Smooth muscle cell of the brain vasculature (primary cell): ENCODE measurements around the gene PROX1.

ENCODE experiments used
- DNase-seq: peaks from one replicate; pipeline ENCODE4 v3.0.0-alpha.2; 2012; ENCODE audit warnings: low read depth, low spot score

Gene PROX1

DNA sequence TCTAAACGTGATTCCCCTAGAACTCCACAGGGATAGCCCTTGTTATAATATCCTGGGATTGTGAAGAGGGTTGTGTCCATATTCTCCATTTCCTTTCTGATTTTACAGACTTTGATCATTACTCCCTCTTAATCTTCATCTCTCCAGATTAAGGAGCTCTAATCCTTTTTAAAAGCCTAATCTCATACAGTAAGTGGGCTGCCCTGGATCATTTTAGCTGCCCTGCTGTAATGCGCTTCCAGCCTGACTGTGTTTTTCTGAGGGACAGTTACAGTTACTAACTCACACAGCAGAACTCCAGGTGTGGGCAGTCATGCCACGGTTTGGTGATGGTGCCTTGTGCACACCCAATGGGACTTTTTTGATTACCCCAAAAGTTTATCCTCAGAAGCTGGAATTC, 33.5 kb downstream of the PROX1 start:
- DNase-seq: no peak

DNA sequence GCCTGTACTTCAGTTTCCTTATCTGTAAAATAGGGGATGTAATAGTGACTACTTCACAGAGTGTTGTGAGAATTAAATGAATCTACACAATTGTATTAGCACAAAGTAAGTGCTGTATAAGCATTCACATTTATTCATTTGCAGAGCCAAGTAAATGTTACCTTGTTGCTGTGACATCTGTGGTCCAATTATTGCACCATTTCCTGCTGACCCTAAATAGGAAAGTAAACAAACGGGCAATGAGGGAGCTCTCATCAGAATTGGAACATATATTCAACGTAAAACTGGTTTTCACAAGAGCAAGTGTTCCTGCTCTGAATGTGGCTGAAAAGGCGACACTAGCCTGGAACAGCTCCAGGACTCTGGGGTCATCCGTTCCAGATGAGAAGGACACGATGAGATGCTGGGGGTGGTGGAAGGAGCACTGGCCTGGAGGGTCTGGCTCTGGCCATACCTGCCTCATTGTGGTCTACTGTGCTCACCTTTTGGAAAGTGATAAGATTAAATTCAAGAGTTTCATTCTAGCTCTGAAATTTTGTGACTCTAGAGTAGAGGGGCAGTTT, 34.5 kb downstream of the PROX1 start:
- no peak for DNase-seq

DNA sequence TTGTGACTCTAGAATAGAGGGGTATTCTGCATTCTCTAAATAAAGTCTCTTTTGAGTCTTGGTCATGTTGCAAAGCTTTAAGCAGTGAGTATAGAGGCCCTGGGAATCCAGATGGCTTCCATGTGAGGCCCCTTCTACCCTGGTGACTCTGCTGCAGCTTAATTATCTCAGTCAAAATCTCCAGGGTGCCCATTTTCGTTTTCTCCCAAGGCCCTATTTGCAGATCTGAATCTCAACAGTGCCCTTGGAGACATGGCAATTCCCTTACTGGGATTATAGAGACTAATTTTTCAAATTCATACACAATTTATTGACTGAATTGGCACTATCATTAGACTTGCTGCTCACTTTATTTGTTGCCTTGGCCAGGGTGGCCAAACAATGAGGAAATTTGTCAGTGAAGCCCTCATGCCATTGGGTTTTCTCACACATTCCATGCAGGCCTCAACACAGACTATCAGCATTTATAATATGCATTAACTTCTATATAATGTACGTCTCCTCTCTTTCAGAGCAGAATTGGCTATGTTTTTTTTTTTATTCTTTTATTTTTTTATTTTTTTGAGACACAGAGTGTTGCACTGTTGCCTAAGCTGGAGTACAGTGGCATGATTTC, 35.1 kb downstream of the PROX1 start:
- DNase-seq: no peak

DNA sequence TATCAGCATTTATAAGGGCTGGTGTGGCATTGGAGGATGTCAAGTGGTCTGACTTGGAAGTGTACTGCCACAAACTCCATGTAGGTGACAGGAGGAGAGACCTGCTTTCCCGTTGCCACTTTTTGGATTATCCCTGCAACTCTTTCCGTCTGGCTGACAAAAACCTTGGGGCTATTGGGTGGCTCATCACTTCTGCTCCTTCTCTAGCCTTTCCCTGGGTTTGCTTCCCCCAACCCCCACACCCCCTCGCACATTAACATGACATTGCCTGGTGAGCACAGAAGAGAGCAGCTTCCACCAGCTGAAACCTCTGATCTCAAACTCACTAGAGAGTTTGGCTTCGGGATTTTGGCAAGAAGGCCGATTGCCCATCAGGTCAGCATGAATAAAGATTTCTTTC, 39.2 kb downstream of the PROX1 start:
- DNase-seq: no peak

DNA sequence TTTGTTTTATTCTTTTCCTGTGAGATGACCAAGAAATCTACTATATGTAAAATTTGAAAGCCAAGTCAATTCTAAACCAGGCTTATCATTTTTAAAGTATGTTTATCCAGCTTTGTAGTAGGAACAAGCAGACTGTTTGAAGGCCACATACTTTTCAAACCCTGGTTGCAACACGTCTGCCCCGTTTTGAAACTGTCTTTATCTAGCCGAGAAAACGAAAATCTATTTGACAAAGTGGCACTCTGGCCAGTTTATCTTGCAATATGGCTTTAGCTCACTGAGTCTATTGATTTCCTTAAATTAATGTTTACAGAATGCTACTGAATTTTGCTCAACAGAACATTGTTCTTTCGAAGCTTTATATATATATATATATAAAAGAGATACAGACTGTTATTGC, 39.7 kb downstream of the PROX1 start:
- no peak for DNase-seq

DNA sequence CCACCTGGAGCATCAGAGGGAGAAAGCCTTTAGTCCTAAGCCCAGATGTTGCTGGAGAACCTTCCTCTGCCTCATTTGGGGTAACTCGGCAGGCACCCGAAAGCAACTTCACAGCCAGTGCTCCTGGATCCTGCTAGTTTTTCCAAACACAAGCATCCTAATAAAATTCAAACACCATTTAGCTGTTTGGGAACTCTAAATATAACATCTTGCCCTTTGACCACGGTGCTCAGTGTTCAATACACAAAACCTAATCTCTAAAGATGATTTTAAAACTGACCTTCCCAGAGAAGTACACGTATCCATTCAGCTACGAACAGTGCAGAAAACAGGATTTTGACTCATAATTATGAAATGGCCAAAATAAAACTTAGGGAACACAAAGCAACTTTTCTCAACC, 40.3 kb downstream of the PROX1 start:
- no peak for DNase-seq

DNA sequence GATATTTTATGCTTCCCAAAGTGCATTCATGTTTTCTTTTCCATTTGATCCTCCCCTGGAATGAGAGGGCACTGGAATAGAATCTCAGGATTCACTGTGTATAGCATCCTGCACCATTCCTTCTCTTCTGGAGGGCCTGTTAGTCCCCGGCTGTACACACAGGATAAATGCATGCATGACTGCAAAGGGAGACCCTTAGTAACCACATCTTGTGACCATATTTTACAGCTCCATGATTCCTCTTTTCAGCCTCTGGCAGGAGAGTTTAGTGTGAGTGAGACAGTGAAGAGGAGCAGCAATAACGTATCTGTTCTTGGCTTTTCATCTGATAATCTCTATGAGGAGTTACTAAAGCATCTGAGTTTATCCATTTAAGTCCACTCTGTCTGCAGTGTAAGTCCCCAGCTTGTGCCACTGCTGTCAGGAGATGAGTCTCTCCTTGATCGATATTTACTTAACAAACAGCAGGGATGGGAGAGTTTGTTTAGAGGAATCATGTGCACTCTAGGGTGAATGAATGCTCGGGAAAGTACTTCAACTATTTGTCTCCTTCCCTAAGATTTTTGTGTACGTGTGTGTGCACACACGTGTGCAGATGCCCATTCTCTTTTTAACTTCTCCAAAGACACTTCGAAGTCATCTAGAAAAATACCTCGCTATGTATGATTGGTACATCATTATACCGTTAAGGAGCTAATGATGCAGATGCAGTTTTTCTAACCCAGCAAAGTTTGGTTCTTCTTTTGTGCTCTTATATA, 41.1 kb downstream of the PROX1 start:
- no peak for DNase-seq

DNA sequence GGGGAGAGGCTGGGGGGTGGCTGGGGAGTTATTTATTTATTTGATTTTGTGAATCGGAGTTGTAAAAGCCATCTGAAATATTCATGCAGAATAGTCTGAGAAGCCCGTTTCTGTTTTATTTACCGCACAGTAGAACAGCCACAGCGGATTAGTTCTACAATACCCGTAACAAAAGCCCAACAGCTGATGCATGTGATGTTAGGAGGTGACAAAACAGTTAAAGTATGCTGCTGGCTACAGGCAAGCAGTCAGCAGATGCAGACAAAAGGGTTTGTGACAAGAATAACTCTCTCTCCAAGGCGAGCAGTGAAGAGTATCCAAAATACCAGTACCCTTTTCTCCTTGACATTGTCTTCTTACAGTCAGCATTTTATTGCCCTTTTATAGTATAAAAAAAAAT, 42.0 kb downstream of the PROX1 start:
- no peak for DNase-seq

DNA sequence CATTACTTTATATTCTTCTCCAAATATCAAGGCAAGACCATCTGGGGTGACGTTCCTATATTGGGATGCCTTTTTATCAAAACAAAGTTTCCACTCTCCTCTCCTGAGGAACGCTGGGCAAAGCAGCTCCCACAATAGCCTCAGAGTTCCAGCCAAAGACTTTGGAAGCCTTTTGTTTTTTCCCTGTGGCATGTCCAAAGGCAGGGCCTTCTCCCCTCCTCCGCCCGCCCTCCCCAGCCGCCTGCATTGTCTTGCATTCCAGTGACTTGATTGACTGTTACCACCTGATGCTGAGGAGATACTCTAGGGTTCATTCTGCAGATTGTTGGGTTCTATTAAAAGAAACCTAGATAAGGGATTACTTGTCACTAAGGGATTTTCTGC, 43.5 kb downstream of the PROX1 start:
- no peak for DNase-seq

DNA sequence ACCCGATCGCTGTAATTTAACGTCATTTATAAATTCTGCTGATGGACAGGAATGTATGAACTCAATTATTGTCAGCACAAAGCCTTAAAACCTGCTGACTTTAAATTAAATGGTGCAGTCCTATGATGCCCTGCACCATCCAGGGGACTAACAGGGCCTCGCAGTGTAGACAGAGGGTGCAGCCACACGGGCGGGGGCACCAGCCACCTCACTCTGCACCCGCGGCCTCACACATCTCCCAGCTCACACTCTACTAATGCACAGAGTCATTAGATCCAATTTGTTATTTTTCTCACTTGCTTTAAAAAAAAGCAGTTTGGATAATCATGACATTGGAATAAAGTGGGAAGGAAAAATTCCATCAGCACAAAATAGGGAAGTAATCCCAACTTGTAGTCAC, 49.7 kb downstream of the PROX1 start:
- no peak for DNase-seq

DNA sequence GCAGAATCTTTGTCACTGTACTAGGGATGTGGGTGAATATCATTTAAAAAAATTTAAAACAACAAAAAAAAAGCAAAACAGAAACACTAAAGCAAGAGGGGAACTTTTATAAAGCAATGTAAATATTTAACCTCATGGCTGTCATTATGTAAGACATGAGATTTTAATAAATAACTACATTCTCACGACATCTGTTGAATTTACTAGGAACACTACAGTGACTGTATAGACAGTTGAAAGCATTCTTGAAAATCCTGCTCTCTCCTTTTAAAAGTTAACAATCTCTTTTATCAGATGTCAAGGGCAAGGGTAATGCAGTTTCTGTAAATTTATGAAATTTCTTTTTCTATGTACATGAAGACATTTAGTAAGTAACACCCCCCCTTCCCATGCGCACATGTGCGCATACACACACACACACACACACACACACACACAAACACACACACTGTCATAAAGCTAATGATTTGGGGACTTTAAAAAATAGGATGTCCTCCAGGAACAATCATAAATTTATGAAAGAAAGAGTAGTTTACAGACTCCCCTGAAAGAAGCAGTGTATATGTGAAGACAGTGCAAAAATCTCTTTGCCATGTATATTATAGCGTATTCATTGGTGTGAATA, 51.7 kb downstream of the PROX1 start:
- no peak for DNase-seq

DNA sequence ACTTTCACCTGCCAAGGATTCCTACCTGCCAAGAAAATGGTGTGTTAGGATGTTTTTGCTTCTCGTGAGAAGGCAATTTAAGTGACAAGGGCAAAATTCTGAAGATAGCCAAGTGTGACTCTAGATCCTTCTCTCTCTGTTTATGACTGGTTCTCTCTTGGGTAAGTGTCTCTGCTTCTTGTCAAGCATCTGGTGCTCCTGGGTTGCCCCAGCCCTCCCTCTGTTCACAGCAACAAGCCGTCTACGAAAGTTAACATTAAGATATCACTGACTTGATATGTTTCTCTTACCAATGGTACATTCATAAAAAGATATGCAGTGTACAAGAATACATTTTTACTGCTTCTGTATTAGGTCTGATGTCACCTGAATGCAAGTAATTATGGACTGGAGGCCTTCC, 55.4 kb downstream of the PROX1 start:
- no peak for DNase-seq

DNA sequence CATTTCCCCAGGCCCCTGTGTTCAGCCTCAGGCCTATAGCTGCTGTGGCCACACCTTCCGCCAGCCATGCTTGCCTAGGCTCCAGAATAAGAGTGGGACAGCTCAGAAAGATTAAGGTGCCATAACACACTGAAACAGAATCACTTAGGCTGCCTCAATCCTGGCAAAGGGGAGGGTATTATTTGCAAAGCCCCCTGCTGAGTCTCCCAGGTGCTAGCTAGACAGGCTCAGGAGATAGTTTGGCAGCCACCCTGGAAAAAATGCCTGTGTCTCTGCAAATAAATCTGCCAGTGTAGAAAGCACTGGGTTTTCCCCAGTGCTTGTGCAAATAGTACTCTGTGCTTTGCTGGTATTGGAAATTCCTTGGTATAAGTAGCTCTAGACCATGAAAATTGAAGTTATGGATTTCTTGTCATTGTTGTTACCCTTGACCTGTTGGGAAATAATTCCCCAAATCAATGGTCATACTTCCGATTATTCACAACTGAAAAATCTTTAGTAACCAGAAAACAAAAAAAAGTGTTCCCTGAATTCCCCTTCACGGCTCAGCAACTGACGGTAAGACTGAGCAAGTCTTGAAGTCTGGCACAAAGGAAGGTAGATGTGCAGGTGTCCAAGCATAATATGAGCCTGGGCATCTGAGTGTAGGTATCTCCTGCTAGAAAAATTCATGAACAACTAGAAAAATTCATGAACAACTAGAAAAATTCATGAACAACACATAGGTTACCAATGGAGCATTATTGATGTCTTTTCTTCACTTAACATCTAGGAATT, 56.9 kb downstream of the PROX1 start:
- DNase-seq: no peak

DNA sequence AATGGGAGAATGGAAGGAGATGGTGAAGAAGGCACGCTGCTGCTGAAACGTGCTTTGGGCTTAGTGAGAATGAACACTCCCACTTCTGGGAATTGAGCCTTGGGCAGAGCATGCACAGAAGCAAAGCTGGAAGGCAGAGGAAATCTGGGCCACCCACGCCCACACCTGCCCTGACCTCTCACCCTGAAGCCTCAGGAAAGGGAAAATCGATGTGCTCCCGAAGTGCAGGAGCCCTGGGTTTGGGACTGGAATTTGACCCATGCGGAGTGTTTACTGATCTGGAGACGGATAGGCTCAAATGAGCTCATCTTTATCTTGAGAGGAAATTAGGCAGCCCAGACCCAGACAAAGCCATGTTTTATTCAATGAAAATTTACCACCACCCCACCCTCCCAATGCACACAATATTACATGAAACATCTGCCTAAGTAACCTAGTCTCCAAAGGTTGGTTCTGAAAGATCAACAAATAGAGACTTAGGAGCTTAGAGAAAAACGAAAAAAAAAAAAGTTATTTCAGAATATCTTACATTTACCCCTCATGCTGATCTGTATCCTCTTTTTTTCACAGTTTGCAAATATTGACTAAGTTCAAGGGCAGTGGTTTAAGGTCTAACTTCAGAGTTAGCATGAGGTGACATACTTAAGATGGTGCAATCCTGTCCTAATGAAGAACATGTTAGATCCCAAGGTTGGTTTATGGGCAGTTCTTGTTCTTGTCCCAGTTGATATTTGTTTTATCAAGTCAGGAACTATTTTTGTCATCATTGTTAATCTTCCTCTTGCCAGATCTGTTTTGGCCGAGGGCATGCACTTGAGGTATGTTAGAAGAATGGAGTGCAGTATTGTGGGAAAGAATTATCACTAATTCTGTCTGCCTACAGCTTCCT, 63.0 kb downstream of the PROX1 start:
- DNase-seq: no peak

DNA sequence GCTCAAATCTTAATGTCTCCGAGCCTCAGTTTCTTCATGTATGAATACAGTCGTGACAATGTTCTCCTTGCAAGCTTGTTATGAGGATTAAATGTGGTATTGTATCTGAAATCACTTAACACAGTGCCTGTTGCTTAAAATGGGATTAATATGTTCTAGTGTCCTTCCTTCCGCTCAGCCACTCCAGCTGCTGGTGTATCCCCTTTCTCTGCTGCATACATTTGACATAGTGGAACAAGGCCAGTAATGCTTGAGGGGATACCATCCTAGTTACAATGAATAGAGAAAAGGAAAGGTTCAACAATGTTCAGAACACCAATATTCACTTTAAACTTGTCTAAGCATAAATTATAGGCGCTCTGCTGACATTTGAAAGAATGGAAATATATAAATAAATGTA, 64.0 kb downstream of the PROX1 start:
- DNase-seq: no peak

DNA sequence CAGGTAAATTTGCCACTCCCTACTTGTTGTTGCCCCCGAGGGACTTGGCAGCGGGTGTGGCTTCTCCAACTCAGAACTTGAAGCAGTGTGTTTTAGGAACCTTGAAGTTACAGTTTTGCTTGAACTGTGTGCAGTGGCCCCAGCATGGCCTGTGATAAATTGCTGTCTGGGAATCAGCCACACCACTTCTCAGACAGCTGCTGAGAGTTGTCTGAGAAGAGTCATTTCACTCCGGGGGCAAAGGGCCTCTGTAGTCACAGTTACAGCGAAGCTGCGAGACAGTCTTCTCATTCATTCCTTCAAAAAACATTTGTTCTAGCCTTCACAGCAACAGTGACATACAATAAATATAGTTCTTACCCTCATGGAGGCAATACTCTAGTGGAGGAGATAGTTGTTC, 70.3 kb downstream of the PROX1 start:
- DNase-seq: no peak

DNA sequence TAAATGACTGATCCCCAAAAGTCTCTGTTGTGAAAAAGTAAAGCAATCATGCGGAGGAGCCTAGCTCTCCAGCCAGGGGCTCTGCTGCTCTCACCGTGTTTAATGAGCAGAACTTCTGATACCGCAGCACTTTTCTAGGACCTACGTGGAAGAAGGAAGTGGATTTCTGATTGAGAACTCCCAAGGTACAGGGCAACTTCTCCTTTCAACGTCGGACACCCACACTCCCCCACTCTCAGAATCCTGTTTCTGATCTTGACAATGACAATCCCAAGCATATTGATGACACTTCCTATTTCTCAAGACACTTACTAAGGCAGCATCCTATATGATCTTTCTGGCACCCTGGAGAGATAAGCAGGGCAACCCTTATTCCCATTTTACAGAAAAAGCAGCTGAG, 78.4 kb downstream of the PROX1 start:
- DNase-seq: no peak

DNA sequence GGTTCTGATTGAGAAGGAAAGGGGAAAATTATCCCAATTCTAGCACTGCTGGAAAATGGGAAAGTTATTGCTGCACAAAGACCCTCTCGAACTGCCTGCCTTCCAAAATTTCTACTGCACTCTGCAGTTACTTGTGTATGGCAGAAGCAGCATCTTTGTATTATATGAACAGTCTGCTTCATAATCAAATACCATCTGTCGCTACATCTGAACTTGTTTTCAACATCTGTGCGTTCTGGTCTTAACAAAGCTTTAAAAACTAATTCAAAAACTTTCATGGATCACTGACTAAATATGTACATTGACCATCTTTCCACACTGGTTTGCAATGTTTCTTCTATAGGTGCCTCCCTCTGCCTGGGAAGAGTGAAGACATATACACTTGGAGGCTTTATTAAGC, 79.2 kb downstream of the PROX1 start:
- DNase-seq: no peak

DNA sequence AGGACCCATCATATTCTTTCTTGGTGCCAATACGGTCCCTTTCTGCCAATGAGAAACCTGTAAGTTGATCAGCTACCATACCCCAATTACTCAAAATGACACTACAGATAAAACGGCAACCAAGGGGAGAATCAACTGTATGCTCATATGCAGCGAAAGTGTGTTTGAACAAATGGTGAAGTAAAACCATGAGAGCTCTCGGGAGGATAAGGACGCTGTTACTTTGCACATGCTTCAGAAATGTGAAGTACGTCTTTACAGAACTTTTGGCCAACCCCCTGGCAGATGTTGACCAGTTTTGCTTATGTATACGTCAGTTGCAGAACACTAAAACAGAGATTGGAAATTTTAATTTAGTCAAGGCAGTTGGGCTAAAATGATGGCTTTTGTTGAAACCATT, 79.6 kb downstream of the PROX1 start:
- no peak for DNase-seq

DNA sequence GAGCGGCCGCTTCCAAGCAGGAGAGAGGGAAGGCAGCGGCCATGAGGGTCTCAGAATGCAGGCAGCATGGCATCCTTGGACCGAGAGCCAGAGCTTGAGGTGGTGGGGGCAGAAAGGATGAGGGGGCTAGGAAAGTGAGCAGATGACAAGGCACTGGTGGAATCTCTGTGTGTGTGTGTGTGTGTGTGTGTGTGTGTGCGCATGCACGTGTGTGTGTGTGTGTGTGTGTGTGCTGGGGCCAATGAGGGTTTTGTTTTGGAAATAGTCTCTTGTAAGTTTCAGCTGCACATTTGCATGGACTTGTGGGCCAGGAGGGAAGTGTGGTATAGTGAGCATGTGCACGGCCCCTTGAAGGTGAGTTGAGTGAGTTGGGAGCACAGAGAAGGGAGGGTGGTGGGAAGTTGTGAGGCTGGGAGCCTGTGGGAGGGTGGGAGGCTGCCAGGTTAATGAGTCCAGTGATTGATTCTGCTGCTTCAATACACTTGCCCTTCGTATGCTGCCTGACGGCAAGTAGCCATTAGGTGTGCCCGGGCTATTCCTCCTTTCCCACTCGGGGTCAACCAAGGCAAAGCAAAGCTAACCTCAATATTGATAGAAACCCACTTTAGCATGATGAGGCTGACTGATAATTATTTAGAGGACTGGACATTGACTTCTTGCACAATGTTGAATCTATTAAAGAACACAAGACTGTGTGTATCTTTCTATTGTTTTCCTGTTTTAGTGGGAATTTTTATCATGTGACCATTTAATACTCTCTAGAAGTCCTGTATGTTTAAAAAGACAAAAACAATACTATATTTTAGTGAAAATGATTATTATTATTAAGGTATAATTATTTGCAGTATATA, 80.3 kb downstream of the PROX1 start:
- no peak for DNase-seq
